ENCODE results near the gene KCNIP4. TPM values are rescaled to one million over a fixed set of nuclear protein-coding genes. Genes with fewer than 3 reads are reported as not detected.

The KCNIP4 gene
- total RNA-seq, 1 donor from 2014 or later: 0.39 TPM

DNA sequence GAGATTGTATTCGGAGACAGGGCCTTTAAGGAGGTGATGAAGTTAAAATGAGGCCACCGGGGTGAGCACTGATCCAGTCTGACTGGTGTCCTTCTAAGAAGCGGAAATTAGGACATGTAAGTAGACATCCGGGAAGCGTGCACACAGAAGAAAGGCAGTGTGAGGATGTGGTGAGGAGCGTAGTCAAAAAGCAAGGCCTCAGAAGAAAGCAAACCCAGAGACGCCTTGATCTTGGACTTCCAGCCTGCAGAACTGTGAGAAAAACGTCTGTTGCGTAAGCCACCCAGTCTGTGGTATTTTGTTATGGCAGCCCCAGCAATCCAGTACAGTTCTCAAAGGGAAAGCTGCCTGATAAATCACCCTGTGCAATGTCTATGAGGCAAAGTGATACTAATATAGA is 153.5 kb downstream of the KCNIP4 start:
- no peaks in the 10 kb centered on the region for H3K36me3 Mint-ChIP-seq
- Histone ChIP-seq H3K27me3 (no peaks in the 10 kb centered on the region), H3K27ac (no peak overlapping the region), H3K4me2 (no peak overlapping the region), H3K4me1 (no peaks in the 10 kb centered on the region), H3K36me3 (no peaks in the 10 kb centered on the region), H3K4me3 (no peak overlapping the region), H3K9me3 (ENCODE audit: low read depth) (no peaks in the 10 kb centered on the region), H3K79me2 (ENCODE audit: low read depth) (no peaks in the 10 kb centered on the region), H4K20me1 (ENCODE audit: low read depth) (no peaks in the 10 kb centered on the region), H3K9ac (no peak overlapping the region), H2AFZ (replicated peaks) (no peak overlapping the region), H3F3A (ENCODE audit: low read depth) (no peaks in the 10 kb centered on the region)
- DNase-seq (ENCODE audit: low spot score): no peak
- H3K27me3 Mint-ChIP-seq (ENCODE audit: insufficient read depth, low read depth): no peaks in the 10 kb centered on the region
- no peak for TF ChIP-seq EZH2phosphoT487 (IDR thresholded peaks at IDR 0.05)
- no peak overlapping the region for H3K27ac Mint-ChIP-seq
- H3K9me3 Mint-ChIP-seq: no peaks in the 10 kb centered on the region
- no peak overlapping the region for H3K4me3 Mint-ChIP-seq
- no peaks in the 10 kb centered on the region for H3K4me1 Mint-ChIP-seq

DNA sequence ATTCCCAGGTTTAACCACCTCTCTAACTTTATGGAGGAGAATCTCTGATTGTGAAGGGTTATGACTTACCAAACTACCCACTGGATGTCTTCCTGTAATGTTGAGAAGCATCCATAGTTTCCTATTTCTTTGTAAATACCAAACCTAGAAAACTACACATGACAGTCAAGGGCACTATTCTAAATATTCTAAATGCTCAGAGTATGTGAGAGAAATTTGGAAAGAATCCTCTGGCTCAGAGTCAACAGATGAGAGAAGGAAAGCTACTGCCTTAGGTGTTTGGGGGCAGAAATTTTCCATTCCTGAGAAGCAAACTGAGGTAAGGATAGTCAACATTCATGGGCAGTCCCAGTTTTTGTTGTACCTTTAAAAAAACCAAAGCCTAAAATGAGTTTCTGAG is 155.8 kb downstream of the KCNIP4 start:
- no peaks in the 10 kb centered on the region for H3K36me3 Mint-ChIP-seq
- H3K9me3 Mint-ChIP-seq: no peaks in the 10 kb centered on the region
- Histone ChIP-seq H3K27ac (no peak overlapping the region), H3K27me3 (no peaks in the 10 kb centered on the region), H3K36me3 (no peaks in the 10 kb centered on the region), H3K9me3 (ENCODE audit: low read depth) (no peaks in the 10 kb centered on the region), H3K4me3 (no peak overlapping the region), H3K4me2 (no peak overlapping the region), H3K79me2 (ENCODE audit: low read depth) (no peaks in the 10 kb centered on the region), H3K4me1 (no peaks in the 10 kb centered on the region), H3K9ac (no peak overlapping the region), H4K20me1 (ENCODE audit: low read depth) (no peaks in the 10 kb centered on the region), H2AFZ (replicated peaks) (no peak overlapping the region), H3F3A (ENCODE audit: low read depth) (no peaks in the 10 kb centered on the region)
- no peak overlapping the region for H3K4me3 Mint-ChIP-seq
- H3K27ac Mint-ChIP-seq: no peak overlapping the region
- no peaks in the 10 kb centered on the region for H3K4me1 Mint-ChIP-seq
- no peak for TF ChIP-seq EZH2phosphoT487 (IDR thresholded peaks at IDR 0.05)
- no peak for TF ChIP-seq EZH2 (IDR thresholded peaks at IDR 0.05)
- TF ChIP-seq, protein P1, sequence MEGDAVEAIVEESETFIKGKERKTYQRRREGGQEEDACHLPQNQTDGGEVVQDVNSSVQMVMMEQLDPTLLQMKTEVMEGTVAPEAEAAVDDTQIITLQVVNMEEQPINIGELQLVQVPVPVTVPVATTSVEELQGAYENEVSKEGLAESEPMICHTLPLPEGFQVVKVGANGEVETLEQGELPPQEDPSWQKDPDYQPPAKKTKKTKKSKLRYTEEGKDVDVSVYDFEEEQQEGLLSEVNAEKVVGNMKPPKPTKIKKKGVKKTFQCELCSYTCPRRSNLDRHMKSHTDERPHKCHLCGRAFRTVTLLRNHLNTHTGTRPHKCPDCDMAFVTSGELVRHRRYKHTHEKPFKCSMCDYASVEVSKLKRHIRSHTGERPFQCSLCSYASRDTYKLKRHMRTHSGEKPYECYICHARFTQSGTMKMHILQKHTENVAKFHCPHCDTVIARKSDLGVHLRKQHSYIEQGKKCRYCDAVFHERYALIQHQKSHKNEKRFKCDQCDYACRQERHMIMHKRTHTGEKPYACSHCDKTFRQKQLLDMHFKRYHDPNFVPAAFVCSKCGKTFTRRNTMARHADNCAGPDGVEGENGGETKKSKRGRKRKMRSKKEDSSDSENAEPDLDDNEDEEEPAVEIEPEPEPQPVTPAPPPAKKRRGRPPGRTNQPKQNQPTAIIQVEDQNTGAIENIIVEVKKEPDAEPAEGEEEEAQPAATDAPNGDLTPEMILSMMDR (IDR thresholded peaks at IDR 0.05): no peak
- no peak for DNase-seq (ENCODE audit: low spot score)
- no peaks in the 10 kb centered on the region for H3K27me3 Mint-ChIP-seq (ENCODE audit: insufficient read depth, low read depth)

DNA sequence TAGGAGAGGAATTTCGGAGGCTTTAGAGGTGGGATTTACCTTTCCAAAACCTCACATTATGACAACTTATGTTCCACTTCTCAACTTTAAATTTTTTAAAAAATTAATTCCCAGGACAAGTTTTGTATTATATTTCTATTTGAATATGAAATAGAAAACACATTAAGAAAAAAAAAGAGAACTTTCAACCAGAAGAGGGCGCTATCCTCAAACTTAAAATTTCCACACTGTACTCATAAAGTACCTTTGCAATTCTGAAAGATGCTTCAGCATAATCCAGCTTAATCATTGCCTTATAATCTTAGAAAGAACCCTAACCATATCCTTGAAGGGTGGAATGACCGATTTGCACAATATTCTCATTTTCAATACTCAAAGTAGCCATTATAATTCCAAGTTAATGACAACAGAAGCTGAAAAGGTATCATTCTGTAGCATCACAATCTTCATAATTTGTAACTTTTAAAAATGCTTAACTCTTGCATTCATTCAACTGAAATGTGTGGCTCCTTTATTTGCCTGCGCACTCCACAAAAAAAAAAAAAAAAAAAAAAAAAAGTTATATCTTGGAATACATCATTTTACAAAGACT is 158.0 kb downstream of the KCNIP4 start:
- DNase-seq (ENCODE audit: low spot score): peak; percentile 10
- Mint-ChIP-seq H3K9me3 (no peaks in the 10 kb centered on the region), H3K4me3 (no peak overlapping the region), H3K27me3 (ENCODE audit: insufficient read depth, low read depth) (no peaks in the 10 kb centered on the region), H3K36me3 (no peaks in the 10 kb centered on the region), H3K4me1 (no peaks in the 10 kb centered on the region), H3K27ac (no peak overlapping the region)
- H3K36me3 ChIP-seq: no peaks in the 10 kb centered on the region
- H2AFZ ChIP-seq (replicated peaks): no peak overlapping the region
- no peak overlapping the region for H3K27ac ChIP-seq
- no peaks in the 10 kb centered on the region for H3K79me2 ChIP-seq (ENCODE audit: low read depth)
- H3K9me3 ChIP-seq (ENCODE audit: low read depth): no peaks in the 10 kb centered on the region
- H3K4me1 ChIP-seq: no peaks in the 10 kb centered on the region
- no peak overlapping the region for H3K4me3 ChIP-seq
- TF ChIP-seq EZH2 (IDR thresholded peaks at IDR 0.05) (no peak), EZH2phosphoT487 (IDR thresholded peaks at IDR 0.05) (no peak)
- TF ChIP-seq, protein P1 (IDR thresholded peaks at IDR 0.05): peak; percentile 79
- no peak overlapping the region for H3K9ac ChIP-seq
- H3F3A ChIP-seq (ENCODE audit: low read depth): no peaks in the 10 kb centered on the region
- H3K27me3 ChIP-seq: no peaks in the 10 kb centered on the region
- no peak overlapping the region for H3K4me2 ChIP-seq
- no peaks in the 10 kb centered on the region for H4K20me1 ChIP-seq (ENCODE audit: low read depth)

- Histone ChIP-seq H3K36me3 (no peaks in the 10 kb centered on the region), H3K79me2 (ENCODE audit: low read depth) (no peaks in the 10 kb centered on the region), H3K4me3 (no peak overlapping the region), H3K4me2 (no peak overlapping the region), H4K20me1 (ENCODE audit: low read depth) (no peaks in the 10 kb centered on the region), H3K9me3 (ENCODE audit: low read depth) (no peaks in the 10 kb centered on the region), H3K4me1 (no peaks in the 10 kb centered on the region), H2AFZ (replicated peaks) (no peak overlapping the region), H3K27me3 (no peaks in the 10 kb centered on the region), H3K27ac (no peak overlapping the region), H3K9ac (no peak overlapping the region), H3F3A (ENCODE audit: low read depth) (no peaks in the 10 kb centered on the region)
- Mint-ChIP-seq H3K36me3 (no peaks in the 10 kb centered on the region), H3K27me3 (ENCODE audit: insufficient read depth, low read depth) (peaks cover 3% of the 10 kb centered on the region), H3K9me3 (no peaks in the 10 kb centered on the region), H3K27ac (no peak overlapping the region), H3K4me1 (no peaks in the 10 kb centered on the region), H3K4me3 (no peak overlapping the region)
- TF ChIP-seq, protein P1 (IDR thresholded peaks at IDR 0.05): no peak
- DNase-seq (ENCODE audit: low spot score): no peak
Observed at GRCh38 chr4:21780148-21780547, 168.4 kb downstream of the KCNIP4 start.
